A204.1 (cell line): ENCODE measurements around the gene PRKAR2B.
"Not testable (repeated sequence)": the region's sequence is repeated elsewhere in the genome, so short reads cannot be mapped to it uniquely, and the experiment has no call there.

Experiments used
- FAIRE-seq: peaks from 2 replicates; lab custom pipeline; 2012; peaks lifted over from hg19 to GRCh38; lab: Jason Lieb, UNC

PRKAR2B gene

GRCh38 chr7:107078517-107078966 lies 34.0 kb downstream of the PRKAR2B start:
- FAIRE-seq = no peak

- no peak for FAIRE-seq
Measured at GRCh38 chr7:107079212-107079940, 34.9 kb downstream of the PRKAR2B start.

GRCh38 chr7:107080099-107080505 lies 35.6 kb downstream of the PRKAR2B start:
- no peak for FAIRE-seq

GRCh38 chr7:107080533-107080932 lies 36.0 kb downstream of the PRKAR2B start:
- FAIRE-seq = no peak

- FAIRE-seq = peak; percentile 91
Measured at GRCh38 chr7:107085180-107085579, 40.7 kb downstream of the PRKAR2B start.

- no peak for FAIRE-seq
Measured at GRCh38 chr7:107089627-107090026, 45.1 kb downstream of the PRKAR2B start.

GRCh38 chr7:107090457-107090856 lies 46.0 kb downstream of the PRKAR2B start:
- no peak for FAIRE-seq

- no peak for FAIRE-seq
Measured at GRCh38 chr7:107091306-107091705, 46.8 kb downstream of the PRKAR2B start.

- not testable (repeated sequence) for FAIRE-seq
Measured at GRCh38 chr7:107093671-107094070, 49.2 kb downstream of the PRKAR2B start.

- FAIRE-seq = not testable (repeated sequence)
Measured at GRCh38 chr7:107099154-107099553, 54.6 kb downstream of the PRKAR2B start.

- no peak for FAIRE-seq
Measured at GRCh38 chr7:107100824-107101223, 56.3 kb downstream of the PRKAR2B start.

GRCh38 chr7:107103369-107103768 lies 58.9 kb downstream of the PRKAR2B start:
- no peak for FAIRE-seq

GRCh38 chr7:107104801-107105200 lies 60.3 kb downstream of the PRKAR2B start:
- no peak for FAIRE-seq

GRCh38 chr7:107105591-107106245 lies 61.2 kb downstream of the PRKAR2B start:
- FAIRE-seq = no peak

GRCh38 chr7:107108793-107109371 lies 64.4 kb downstream of the PRKAR2B start:
- no peak for FAIRE-seq

- no peak for FAIRE-seq
Measured at GRCh38 chr7:107109955-107110354, 65.5 kb downstream of the PRKAR2B start.

- FAIRE-seq = no peak
Measured at GRCh38 chr7:107111196-107111595, 66.7 kb downstream of the PRKAR2B start.

GRCh38 chr7:107113866-107114265 lies 69.4 kb downstream of the PRKAR2B start:
- no peak for FAIRE-seq

GRCh38 chr7:107115114-107115513 lies 70.6 kb downstream of the PRKAR2B start:
- no peak for FAIRE-seq

GRCh38 chr7:107115762-107116540 lies 71.4 kb downstream of the PRKAR2B start:
- FAIRE-seq = no peak

- no peak for FAIRE-seq
Measured at GRCh38 chr7:107118109-107118900, 73.8 kb downstream of the PRKAR2B start.
